ENCODE data around the gene CHMP2A.

The CHMP2A gene

DNA sequence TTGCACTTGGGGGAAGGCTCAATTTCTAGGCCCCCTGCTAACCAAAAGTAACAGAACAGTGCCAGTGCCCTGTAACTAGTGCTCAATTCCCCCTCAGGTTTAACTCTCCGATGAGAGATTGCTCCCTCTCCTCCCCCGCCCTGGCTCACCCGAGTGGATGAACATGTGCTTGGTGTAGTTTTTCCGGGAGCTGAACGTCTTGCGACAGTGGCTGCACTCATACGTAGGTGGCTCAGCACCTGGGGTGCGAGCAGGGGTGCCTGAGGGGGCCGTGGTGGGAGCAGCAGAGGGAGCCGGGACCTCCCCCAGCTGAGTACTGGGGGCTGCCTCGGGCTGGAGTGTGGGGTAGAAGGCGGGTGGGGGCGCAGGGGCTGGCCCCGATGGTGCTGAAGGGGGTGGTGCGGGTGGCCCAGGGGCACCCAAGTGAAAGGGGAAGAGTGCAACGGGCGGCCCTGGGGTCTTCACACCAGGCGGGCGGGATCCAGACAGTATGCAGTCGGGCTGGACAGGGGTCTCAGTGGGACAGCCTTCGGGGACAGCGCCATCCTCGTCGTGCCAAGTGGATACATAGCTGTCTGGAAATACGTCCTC, 38.6 kb downstream of the CHMP2A start:
- DNase-seq (ENCODE audit: low read depth) = no peak
- no peak overlapping the region for H3K4me3 ChIP-seq (ENCODE audit: low read depth, low read length)
- TF ChIP-seq, protein P1, sequence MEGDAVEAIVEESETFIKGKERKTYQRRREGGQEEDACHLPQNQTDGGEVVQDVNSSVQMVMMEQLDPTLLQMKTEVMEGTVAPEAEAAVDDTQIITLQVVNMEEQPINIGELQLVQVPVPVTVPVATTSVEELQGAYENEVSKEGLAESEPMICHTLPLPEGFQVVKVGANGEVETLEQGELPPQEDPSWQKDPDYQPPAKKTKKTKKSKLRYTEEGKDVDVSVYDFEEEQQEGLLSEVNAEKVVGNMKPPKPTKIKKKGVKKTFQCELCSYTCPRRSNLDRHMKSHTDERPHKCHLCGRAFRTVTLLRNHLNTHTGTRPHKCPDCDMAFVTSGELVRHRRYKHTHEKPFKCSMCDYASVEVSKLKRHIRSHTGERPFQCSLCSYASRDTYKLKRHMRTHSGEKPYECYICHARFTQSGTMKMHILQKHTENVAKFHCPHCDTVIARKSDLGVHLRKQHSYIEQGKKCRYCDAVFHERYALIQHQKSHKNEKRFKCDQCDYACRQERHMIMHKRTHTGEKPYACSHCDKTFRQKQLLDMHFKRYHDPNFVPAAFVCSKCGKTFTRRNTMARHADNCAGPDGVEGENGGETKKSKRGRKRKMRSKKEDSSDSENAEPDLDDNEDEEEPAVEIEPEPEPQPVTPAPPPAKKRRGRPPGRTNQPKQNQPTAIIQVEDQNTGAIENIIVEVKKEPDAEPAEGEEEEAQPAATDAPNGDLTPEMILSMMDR (IDR thresholded peaks at IDR 0.05; ENCODE audit: low read depth, low read length, missing control alignments) = no peak

DNA sequence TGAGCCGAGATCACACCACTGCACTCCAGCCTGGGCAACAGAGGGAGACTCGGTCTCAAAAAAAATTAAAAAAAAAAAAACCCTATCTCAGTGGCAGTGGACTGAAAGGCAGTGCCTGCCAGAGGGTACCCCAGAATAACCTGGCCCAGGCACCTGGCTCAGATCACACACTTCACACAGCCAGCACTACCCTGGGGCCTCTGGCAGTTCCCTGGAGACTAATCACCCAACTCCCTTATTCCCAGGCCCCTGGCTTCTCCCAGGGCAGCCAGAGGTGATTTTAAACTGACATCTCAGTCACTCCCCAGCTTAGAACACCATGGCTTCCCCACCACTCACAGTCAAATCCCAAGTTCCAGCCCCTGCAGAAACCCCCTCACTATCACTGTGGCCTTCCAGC, 39.6 kb downstream of the CHMP2A start:
- TF ChIP-seq, protein P1 (IDR thresholded peaks at IDR 0.05; ENCODE audit: low read depth, low read length, missing control alignments) = no peak
- no peak overlapping the region for H3K4me3 ChIP-seq (ENCODE audit: low read depth, low read length)
- DNase-seq (ENCODE audit: low read depth) = no peak

GRCh38 chr19:58514564-58515022, 40.3 kb downstream of the CHMP2A start:
- peak overlapping the region; percentile 65 for H3K4me3 ChIP-seq (ENCODE audit: low read depth, low read length)
- TF ChIP-seq, protein P1 (IDR thresholded peaks at IDR 0.05; ENCODE audit: low read depth, low read length, missing control alignments) = no peak
- DNase-seq (ENCODE audit: low read depth) = no peak

GRCh38 chr19:58513694-58514563, 41.0 kb downstream of the CHMP2A start:
- TF ChIP-seq, protein P1 (IDR thresholded peaks at IDR 0.05; ENCODE audit: low read depth, low read length, missing control alignments) = peak; percentile 95
- DNase-seq (ENCODE audit: low read depth) = peak; percentile 87
- H3K4me3 ChIP-seq (ENCODE audit: low read depth, low read length) = peak overlapping the region; percentile 65

DNA sequence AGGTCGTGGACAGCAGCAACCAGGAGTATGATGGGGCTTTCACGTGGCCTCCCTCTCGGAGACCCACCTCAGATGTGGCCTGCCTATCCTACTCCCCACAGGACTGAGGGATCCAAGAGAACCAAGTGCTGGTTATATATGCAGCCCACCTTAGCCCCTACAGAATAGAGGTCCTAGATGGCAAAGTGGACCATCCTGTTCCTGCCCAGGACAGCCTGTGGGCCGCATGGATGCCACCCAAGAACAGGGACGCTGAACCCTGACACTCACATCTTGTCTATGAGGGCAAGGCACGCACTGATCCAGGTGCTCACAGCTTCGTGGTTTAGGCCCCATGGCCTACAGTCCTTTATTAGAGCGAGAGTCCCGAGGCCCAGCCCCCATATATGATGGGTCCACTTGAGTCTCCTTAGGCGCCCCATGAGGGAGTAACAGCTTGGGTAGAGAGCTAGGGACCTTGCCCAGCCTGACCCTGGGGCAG, 41.7 kb downstream of the CHMP2A start:
- DNase-seq (ENCODE audit: low read depth) = no peak
- no peak overlapping the region for H3K4me3 ChIP-seq (ENCODE audit: low read depth, low read length)
- TF ChIP-seq, protein P1 (IDR thresholded peaks at IDR 0.05; ENCODE audit: low read depth, low read length, missing control alignments) = no peak

- H3K4me3 ChIP-seq (ENCODE audit: low read depth, low read length) = no peak within 1 kb of the TSS
- TF ChIP-seq, protein P1 (IDR thresholded peaks at IDR 0.05; ENCODE audit: low read depth, low read length, missing control alignments) = no peak
- no peak for DNase-seq (ENCODE audit: low read depth)
These were observed 43.3 kb downstream of the CHMP2A start, which contains the start of gene SLC27A5 for GRCh38 chr19:58511353-58512208. TSS of gene SLC27A5 (minus strand) at chr19:58511992. CDS start at chr19:58511955, 37 bp downstream.
